ENCODE measurements around the gene RBM47. TPM values are rescaled to one million over a fixed set of nuclear protein-coding genes. Genes with fewer than 3 reads are reported as not detected.

Gene RBM47
- total and polyA plus RNA-seq, 2 donors (not counting 1 experiment from before 2014, with no cell fraction given) = 5.6 to 12.9 TPM

DNA sequence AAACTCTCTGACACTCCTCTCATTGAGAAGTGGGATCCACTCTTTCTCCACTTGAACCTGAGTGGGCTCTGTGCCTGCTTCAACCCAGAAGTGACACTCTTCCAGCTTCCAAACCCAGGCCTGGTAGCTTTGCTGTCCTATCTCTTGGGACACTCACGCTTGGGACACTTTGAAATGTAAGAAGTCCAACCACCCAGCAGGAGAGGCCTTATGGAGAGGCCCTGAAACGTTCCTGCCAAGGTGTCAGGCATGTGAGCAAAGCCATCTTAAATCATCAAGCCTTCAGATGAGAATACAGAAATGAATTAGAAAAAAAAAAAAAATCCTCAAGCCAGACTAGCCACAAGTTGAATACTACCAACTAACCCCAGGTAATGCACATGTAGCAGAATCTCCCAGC lies 30.2 kb downstream of the RBM47 start:
- Mint-ChIP-seq H3K27me3 (no peaks in the 10 kb centered on the region), H3K4me3 (no peak overlapping the region), H3K27ac (no peak overlapping the region), H3K4me1 (no peaks in the 10 kb centered on the region), H3K9me3 (ENCODE audit: insufficient read depth) (no peaks in the 10 kb centered on the region)
- Histone ChIP-seq H3K27ac (ENCODE audit: low read length in 2 of 2) (no peak overlapping the region), H3K4me1 (ENCODE audit: control insufficient read depth in 2 of 2, insufficient read depth in 2 of 2, low read length in 2 of 2) (no peaks in the 10 kb centered on the region), H3K9ac (ENCODE audit: low read length) (no peak overlapping the region), H4K20me1 (ENCODE audit: control insufficient read depth, insufficient read depth, low read length, poor library complexity, severe bottlenecking) (no peaks in the 10 kb centered on the region), H3K9me3 (ENCODE audit: control extremely low read depth in 1 of 3, control insufficient read depth in 2 of 3, insufficient read depth in 1 of 3, low read length in 2 of 3) (peaks cover 0 to 4% (median 0%) of the 10 kb centered on the region in 3 donors), H2AFZ (ENCODE audit: insufficient read depth, low read depth, low read length, poor library complexity, severe bottlenecking) (no peak overlapping the region), H3K4me3 (ENCODE audit: control extremely low read depth in 1 of 5, extremely low read depth in 1 of 5, insufficient read depth in 1 of 5, low read depth in 2 of 5, low read length in 4 of 5) (no peak overlapping the region), H3K36me3 (replicated peaks in 1 of 2; ENCODE audit: control extremely low read depth in 1 of 2, control insufficient read depth in 1 of 2, extremely low read depth in 1 of 2, insufficient read depth in 2 of 2, low read length in 1 of 2) (peaks cover 0 to 2% of the 10 kb centered on the region in 2 experiments), H3K4me2 (replicated peaks; ENCODE audit: low read depth, low read length, poor library complexity, severe bottlenecking) (no peak overlapping the region), H3K79me2 (ENCODE audit: control insufficient read depth, insufficient read depth, low read length) (no peaks in the 10 kb centered on the region), H3K27me3 (replicated peaks in 1 of 4; ENCODE audit: control extremely low read depth in 1 of 4, control insufficient read depth in 3 of 4, insufficient read depth in 4 of 4, low read length in 3 of 4) (no peaks in the 10 kb centered on the region)
- ATAC-seq (ENCODE audit: low read depth) = no peak
- intact Hi-C loops (cut with micrococcal nuclease) = no loop called here
- no peak for DNase-seq
- TF ChIP-seq CTCF (IDR thresholded peaks at IDR 0.05) (no peak), EZH2 (IDR thresholded peaks at IDR 0.05; ENCODE audit: borderline replicate concordance, insufficient read depth, low read depth, low read length, poor library complexity, severe bottlenecking) (no peak)
- WGBS (ENCODE audit: insufficient coverage) = no CpG with 5 or more reads among the region's 2 CpGs
- ChIA-PET CTCF (no interaction called here), POLR2A (no interaction called here)

DNA sequence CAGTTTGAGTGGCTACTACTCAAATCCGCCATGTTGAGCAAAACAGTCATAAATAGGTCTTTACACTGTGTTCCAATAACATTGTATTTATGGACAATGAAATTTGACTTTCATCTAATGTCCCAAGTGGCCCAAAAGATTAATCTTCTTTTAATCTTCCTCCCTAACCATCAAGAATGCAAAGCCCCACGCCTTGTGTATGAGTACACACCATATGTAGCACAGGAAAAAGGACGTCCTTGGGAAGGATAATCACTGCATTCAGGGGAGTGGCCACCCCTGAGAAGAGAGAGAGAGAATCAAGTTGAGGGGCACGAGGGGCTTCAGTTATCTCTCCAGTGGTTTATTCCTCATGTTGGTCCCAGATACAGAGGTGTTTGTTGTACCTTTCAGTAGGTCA lies 33.1 kb downstream of the RBM47 start:
- no peak overlapping the region for H3K27ac ChIP-seq (ENCODE audit: low read length in 2 of 2)
- H3K36me3 ChIP-seq (replicated peaks in 1 of 2; ENCODE audit: control extremely low read depth in 1 of 2, control insufficient read depth in 1 of 2, extremely low read depth in 1 of 2, insufficient read depth in 2 of 2, low read length in 1 of 2) = peaks cover 0 to 2% of the 10 kb centered on the region in 2 experiments
- H3K79me2 ChIP-seq (ENCODE audit: control insufficient read depth, insufficient read depth, low read length) = no peaks in the 10 kb centered on the region
- WGBS (ENCODE audit: insufficient coverage) = no CpG with 5 or more reads among the region's 4 CpGs
- Mint-ChIP-seq H3K27me3 (no peaks in the 10 kb centered on the region), H3K4me1 (no peaks in the 10 kb centered on the region), H3K9me3 (ENCODE audit: insufficient read depth) (no peaks in the 10 kb centered on the region), H3K27ac (no peak overlapping the region), H3K4me3 (no peak overlapping the region)
- ATAC-seq (ENCODE audit: low read depth) (no peak), DNase-seq (no peak)
- no peak overlapping the region for H2AFZ ChIP-seq (ENCODE audit: insufficient read depth, low read depth, low read length, poor library complexity, severe bottlenecking)
- no peak overlapping the region for H3K9ac ChIP-seq (ENCODE audit: low read length)
- no peaks in the 10 kb centered on the region for H3K27me3 ChIP-seq (replicated peaks in 1 of 4; ENCODE audit: control extremely low read depth in 1 of 4, control insufficient read depth in 3 of 4, insufficient read depth in 4 of 4, low read length in 3 of 4)
- ChIA-PET POLR2A (interaction anchor here (0.6 kb wide), 2 partner anchors 11 to 203 kb away, joined by 3 to 4 read pairs; no protein-coding TSS in a partner anchor), CTCF (no interaction called here)
- TF ChIP-seq EZH2 (IDR thresholded peaks at IDR 0.05; ENCODE audit: borderline replicate concordance, insufficient read depth, low read depth, low read length, poor library complexity, severe bottlenecking) (no peak), CTCF (IDR thresholded peaks at IDR 0.05) (no peak)
- H3K4me2 ChIP-seq (replicated peaks; ENCODE audit: low read depth, low read length, poor library complexity, severe bottlenecking) = no peak overlapping the region
- no peaks in the 10 kb centered on the region for H4K20me1 ChIP-seq (ENCODE audit: control insufficient read depth, insufficient read depth, low read length, poor library complexity, severe bottlenecking)
- no peaks in the 10 kb centered on the region for H3K9me3 ChIP-seq (ENCODE audit: control extremely low read depth in 1 of 3, control insufficient read depth in 2 of 3, insufficient read depth in 1 of 3, low read length in 2 of 3)
- no peaks in the 10 kb centered on the region for H3K4me1 ChIP-seq (ENCODE audit: control insufficient read depth in 2 of 2, insufficient read depth in 2 of 2, low read length in 2 of 2)
- H3K4me3 ChIP-seq (ENCODE audit: control extremely low read depth in 1 of 5, extremely low read depth in 1 of 5, insufficient read depth in 1 of 5, low read depth in 2 of 5, low read length in 4 of 5) = no peak overlapping the region
- intact Hi-C loops (cut with micrococcal nuclease) = no loop called here

All from B cell (primary cell).